Hepatocyte (in vitro differentiated cells): ENCODE data around the gene N4BP3. TPM values are rescaled to one million over a fixed set of nuclear protein-coding genes. Genes with fewer than 3 reads are reported as not detected.
A peak's percentile ranks its signal among the peaks of the same experiment; 100 is the strongest.

ENCODE experiments used
- DNase-seq: peaks from one replicate; pipeline ENCODE4 v3.0.0-alpha.2; 2016; ENCODE audit warnings: low spot score
- H2AFZ ChIP-seq: fragments of 200-600 bp; sonication (generic); 2 replicates; pipeline ENCODE4 v1.6.0; 2016; ENCODE audit warnings: antibody characterized with exemption, mild to moderate bottlenecking
- H3K27ac ChIP-seq: fragments of 200-600 bp; sonication (generic); 2 replicates; pipeline ENCODE4 v1.5.1; 2016; ENCODE audit warnings: mild to moderate bottlenecking
- H3K27me3 ChIP-seq: fragments of 200-600 bp; sonication (generic); 2 replicates; pipeline ENCODE4 v1.6.1; 2016
- H3K36me3 ChIP-seq: fragments of 200-600 bp; sonication (generic); replicated peaks from 2 replicates; pipeline ENCODE4 v1.5.1; 2016; ENCODE audit warnings: low read depth; ENCODE audit not compliant: insufficient read depth
- H3K4me1 ChIP-seq: fragments of 200-600 bp; sonication (generic); 2 replicates; pipeline ENCODE4 v1.5.1; 2016; ENCODE audit warnings: mild to moderate bottlenecking, moderate library complexity; ENCODE audit not compliant: insufficient read depth
- H3K4me2 ChIP-seq: fragments of 200-600 bp; sonication (generic); 2 replicates; pipeline ENCODE4 v1.6.0; 2016
- H3K4me3 ChIP-seq: fragments of 200-600 bp; sonication (generic); 2 replicates; pipeline ENCODE4 v1.5.1; 2016; ENCODE audit warnings: mild to moderate bottlenecking
- H3K79me2 ChIP-seq: fragments of 200-600 bp; sonication (generic); 2 replicates; pipeline ENCODE4 v1.6.0; 2017; ENCODE audit warnings: mild to moderate bottlenecking
- H3K9me2 ChIP-seq: fragments of 200-600 bp; sonication (generic); replicated peaks from 2 replicates; pipeline ENCODE4 v1.6.0; 2017; ENCODE audit warnings: mild to moderate bottlenecking; ENCODE audit not compliant: insufficient read depth
- H3K9me3 ChIP-seq: fragments of 200-600 bp; sonication (generic); 2 replicates; pipeline ENCODE4 v1.5.1; 2016; ENCODE audit warnings: low read depth, mild to moderate bottlenecking
- H4K20me1 ChIP-seq: fragments of 200-600 bp; sonication (generic); 2 replicates; pipeline ENCODE4 v1.6.0; 2016; ENCODE audit warnings: mild to moderate bottlenecking; ENCODE audit not compliant: insufficient read depth, poor library complexity, severe bottlenecking
- EZH2 ChIP-seq: fragments of 200-600 bp; sonication (generic); IDR thresholded peaks from 2 replicates; pipeline ENCODE4 v1.6.1; 2016; ENCODE audit warnings: antibody characterized with exemption, mild to moderate bottlenecking, borderline replicate concordance
- EZH2phosphoT487 ChIP-seq: fragments of 200-600 bp; sonication (generic); IDR thresholded peaks from one replicate; pipeline ENCODE4 v1.6.1; 2018; ENCODE audit warnings: antibody characterized with exemption, mild to moderate bottlenecking, low read depth, moderate library complexity; ENCODE audit not compliant: unreplicated experiment, severe bottlenecking
- WGBS: methylation state at CpG from one replicate; pipeline ENCODE4 v1.1.6; 2016; ENCODE audit warnings: low lambda C conversion rate; ENCODE audit errors: missing lambda C conversion rate; 5-methylcytosine and 5-hydroxymethylcytosine counted together
- polyA plus RNA-seq: library from polyadenylated mRNA; unstranded; fragments of >200 nt; fragmentation: Nextera tagmentation; extraction: Ambion mirVana; gene quantifications from 2 replicates; pipeline ENCODE4 v1.2.1, GENCODE V29; 2016
- total RNA-seq: library from RNA; depleted of rRNA; stranded (reverse); fragments of >200 nt; gene quantifications from 2 replicates; pipeline ENCODE4 v1.2.3, GENCODE V29; 2014
- TF ChIP-seq, protein P1 (sequence below): fragments of 200-600 bp; sonication (generic); IDR thresholded peaks from 2 replicates; pipeline ENCODE4 v1.5.1; 2016; ENCODE audit warnings: antibody characterized with exemption, mild to moderate bottlenecking; ENCODE audit not compliant: poor library complexity

N4BP3 gene
- total and polyA plus RNA-seq, 2 experiments from 2014 or later, result 1.6 to 2.3 TPM

GRCh38 chr5:178149199-178149932, 36.0 kb downstream of the N4BP3 start:
- H3K36me3 ChIP-seq, result no peaks in the 10 kb centered on the region
- 94% methylated on average over 11 of the region's 11 CpGs for WGBS

GRCh38 chr5:178150977-178151734, 37.8 kb downstream of the N4BP3 start:
- H3K27ac ChIP-seq, result no peak overlapping the region

More at GRCh38 chr5:178149199-178149932, 36.0 kb downstream of the N4BP3 start:
- H3K9me2 ChIP-seq, result no peaks in the 10 kb centered on the region
- H3K9me3 ChIP-seq, result no peaks in the 10 kb centered on the region
- H3K79me2 ChIP-seq, result peaks cover 11% of the 10 kb centered on the region
- H3K4me1 ChIP-seq, result peaks cover 5% of the 10 kb centered on the region
- no peak for DNase-seq
- no peak overlapping the region for H3K27ac ChIP-seq
- H2AFZ ChIP-seq, result no peak overlapping the region
- no peak overlapping the region for H3K4me2 ChIP-seq
- H4K20me1 ChIP-seq, result no peaks in the 10 kb centered on the region
- H3K4me3 ChIP-seq, result no peak overlapping the region
- no peaks in the 10 kb centered on the region for H3K27me3 ChIP-seq
- no peak for TF ChIP-seq EZH2
- no peak for TF ChIP-seq EZH2phosphoT487
- TF ChIP-seq, protein P1, sequence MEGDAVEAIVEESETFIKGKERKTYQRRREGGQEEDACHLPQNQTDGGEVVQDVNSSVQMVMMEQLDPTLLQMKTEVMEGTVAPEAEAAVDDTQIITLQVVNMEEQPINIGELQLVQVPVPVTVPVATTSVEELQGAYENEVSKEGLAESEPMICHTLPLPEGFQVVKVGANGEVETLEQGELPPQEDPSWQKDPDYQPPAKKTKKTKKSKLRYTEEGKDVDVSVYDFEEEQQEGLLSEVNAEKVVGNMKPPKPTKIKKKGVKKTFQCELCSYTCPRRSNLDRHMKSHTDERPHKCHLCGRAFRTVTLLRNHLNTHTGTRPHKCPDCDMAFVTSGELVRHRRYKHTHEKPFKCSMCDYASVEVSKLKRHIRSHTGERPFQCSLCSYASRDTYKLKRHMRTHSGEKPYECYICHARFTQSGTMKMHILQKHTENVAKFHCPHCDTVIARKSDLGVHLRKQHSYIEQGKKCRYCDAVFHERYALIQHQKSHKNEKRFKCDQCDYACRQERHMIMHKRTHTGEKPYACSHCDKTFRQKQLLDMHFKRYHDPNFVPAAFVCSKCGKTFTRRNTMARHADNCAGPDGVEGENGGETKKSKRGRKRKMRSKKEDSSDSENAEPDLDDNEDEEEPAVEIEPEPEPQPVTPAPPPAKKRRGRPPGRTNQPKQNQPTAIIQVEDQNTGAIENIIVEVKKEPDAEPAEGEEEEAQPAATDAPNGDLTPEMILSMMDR, result no peak

DNA sequence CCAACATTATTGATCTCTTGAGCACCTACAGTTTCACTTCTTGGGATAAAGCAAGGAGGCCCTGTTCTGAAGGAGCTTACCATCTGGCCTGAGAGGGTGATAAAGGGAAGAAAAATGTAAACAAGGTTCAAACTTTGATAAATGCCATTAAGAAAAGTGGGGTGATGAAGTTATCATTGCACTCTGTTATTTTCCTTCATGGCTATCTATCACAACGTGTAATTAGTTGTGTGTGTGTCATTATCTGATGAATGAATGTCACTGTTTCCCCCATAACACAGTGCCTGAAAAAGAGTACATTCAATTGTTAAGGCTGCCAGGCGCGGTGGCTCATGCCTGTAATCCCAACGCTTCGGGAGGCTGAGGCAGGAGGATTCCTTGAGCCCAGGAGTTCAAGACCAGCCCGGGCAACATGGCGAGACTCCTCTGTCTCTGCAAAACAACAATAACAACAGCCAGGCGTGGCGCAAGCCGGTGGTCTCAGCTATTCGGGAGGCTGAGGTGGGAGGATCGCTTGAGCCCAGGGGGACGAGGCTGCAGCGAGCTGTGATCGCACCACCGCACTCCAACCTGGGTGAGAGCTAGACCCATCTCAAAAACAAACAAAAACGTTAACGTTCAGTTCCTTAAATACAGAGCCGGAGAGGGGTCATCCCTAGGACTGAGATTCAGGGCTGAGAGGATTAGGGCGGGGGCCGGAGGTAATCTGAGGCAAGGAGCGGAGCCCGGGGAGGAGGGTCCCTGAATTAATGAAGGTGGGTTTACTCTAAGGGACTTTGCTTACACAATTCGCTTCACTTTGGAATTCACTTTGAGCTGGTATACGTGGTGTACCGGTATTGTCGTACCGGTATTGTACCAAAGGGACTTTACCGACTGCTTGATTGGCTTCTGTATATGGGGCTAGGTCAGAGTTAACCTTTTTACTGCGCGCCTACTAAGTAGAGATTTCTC, 39.4 kb downstream of the N4BP3 start:
- Histone ChIP-seq H3K4me1 (peaks cover 5% of the 10 kb centered on the region), H3K36me3 (no peaks in the 10 kb centered on the region), H3K27me3 (no peaks in the 10 kb centered on the region), H3K9me3 (no peaks in the 10 kb centered on the region), H4K20me1 (no peaks in the 10 kb centered on the region), H2AFZ (peak overlapping the region; percentile 39), H3K79me2 (peaks cover 11% of the 10 kb centered on the region), H3K27ac (peak overlapping the region; percentile 28), H3K9me2 (no peaks in the 10 kb centered on the region), H3K4me3 (peak overlapping the region; percentile 41), H3K4me2 (peak overlapping the region; percentile 87)
- WGBS, result 54% methylated on average over 31 of the region's 31 CpGs
- no peak for DNase-seq
- no peak for TF ChIP-seq EZH2
- no peak for TF ChIP-seq EZH2phosphoT487
- TF ChIP-seq, protein P1, result no peak

More at GRCh38 chr5:178150977-178151734, 37.8 kb downstream of the N4BP3 start:
- no peaks in the 10 kb centered on the region for H4K20me1 ChIP-seq
- H3K4me1 ChIP-seq, result peaks cover 5% of the 10 kb centered on the region
- H3K9me3 ChIP-seq, result no peaks in the 10 kb centered on the region
- H3K27me3 ChIP-seq, result no peaks in the 10 kb centered on the region
- H3K79me2 ChIP-seq, result peaks cover 11% of the 10 kb centered on the region
- H3K4me2 ChIP-seq, result no peak overlapping the region
- TF ChIP-seq, protein P1, result no peak
- TF ChIP-seq EZH2, result no peak
- TF ChIP-seq EZH2phosphoT487, result no peak
- no peak overlapping the region for H3K4me3 ChIP-seq
- 88% methylated on average over 11 of the region's 11 CpGs for WGBS
- H3K9me2 ChIP-seq, result no peaks in the 10 kb centered on the region
- H2AFZ ChIP-seq, result no peak overlapping the region
- no peak for DNase-seq
- H3K36me3 ChIP-seq, result no peaks in the 10 kb centered on the region
